ENCODE results near the gene ZNF260.
A peak's percentile ranks its signal among the peaks of the same experiment; 100 is the strongest.

Gene ZNF260

DNA sequence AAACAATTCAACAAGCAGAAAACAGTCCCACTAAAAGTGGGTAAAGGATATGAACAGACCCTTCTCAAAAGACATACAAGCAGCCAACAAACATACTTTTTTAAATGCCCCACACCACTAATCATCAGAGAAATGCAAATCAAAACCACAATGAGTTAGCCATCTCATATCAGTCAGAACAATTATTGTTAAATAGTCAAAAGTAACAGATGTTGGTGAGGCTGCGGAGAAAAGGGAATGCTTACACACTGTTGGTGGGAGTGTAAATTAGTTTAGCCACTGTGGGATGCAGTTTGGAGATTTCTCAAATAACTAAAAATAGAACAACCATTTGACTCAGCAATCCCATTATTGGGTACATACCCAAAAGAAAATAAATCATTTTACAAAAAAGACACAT lies 36.3 kb upstream of the ZNF260 start:
- no peak for TF ChIP-seq ZFX (IDR thresholded peaks at IDR 0.05; ENCODE audit: borderline replicate concordance)
- TF ChIP-seq CTCF (IDR thresholded peaks at IDR 0.05), result no peak
- no peak overlapping the region for H3K27ac ChIP-seq

GRCh38 chr19:36547001-36547732 lies 19.1 kb upstream of the ZNF260 start:
- TF ChIP-seq CTCF (IDR thresholded peaks at IDR 0.05) (no peak), ZFX (IDR thresholded peaks at IDR 0.05; ENCODE audit: borderline replicate concordance) (no peak)
- H3K27ac ChIP-seq, result no peak overlapping the region

GRCh38 chr19:36528921-36529518 lies 949 bp upstream of the ZNF260 start:
- peak overlapping the region; percentile 92 for H3K27ac ChIP-seq
- TF ChIP-seq ZFX (IDR thresholded peaks at IDR 0.05; ENCODE audit: borderline replicate concordance) (no peak), CTCF (IDR thresholded peaks at IDR 0.05) (no peak)

- peak overlapping the region; percentile 92 for H3K27ac ChIP-seq
- no peak for TF ChIP-seq CTCF (IDR thresholded peaks at IDR 0.05)
- no peak for TF ChIP-seq ZFX (IDR thresholded peaks at IDR 0.05; ENCODE audit: borderline replicate concordance)
Measured at GRCh38 chr19:36527873-36528193, 238 bp downstream of the ZNF260 start.

DNA sequence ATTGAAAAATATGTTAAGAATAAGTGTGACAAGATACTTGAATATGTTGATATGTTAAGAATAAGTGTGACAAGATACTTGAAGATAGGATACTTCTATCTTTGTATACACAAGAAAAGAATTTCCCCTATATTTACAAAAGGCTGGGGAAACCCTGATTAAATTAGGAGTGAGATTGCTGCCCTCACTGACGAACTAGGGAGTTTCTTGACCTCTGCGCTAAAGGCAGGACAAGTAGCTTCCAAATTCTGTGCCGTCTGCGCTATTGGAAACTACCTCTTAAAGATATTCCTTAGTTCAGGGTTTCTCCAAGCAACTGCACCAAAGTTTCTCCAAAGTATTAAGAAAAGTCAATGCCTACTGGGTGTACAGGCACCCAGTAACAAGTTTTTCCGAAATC lies 730 bp downstream of the ZNF260 start:
- peak overlapping the region; percentile 92 for H3K27ac ChIP-seq
- TF ChIP-seq CTCF (IDR thresholded peaks at IDR 0.05), result no peak
- no peak for TF ChIP-seq ZFX (IDR thresholded peaks at IDR 0.05; ENCODE audit: borderline replicate concordance)

- no peak for TF ChIP-seq ZFX (IDR thresholded peaks at IDR 0.05; ENCODE audit: borderline replicate concordance)
- H3K27ac ChIP-seq, result no peak overlapping the region
Measured at GRCh38 chr19:36526581-36526980, 1.5 kb downstream of the ZNF260 start.

DNA sequence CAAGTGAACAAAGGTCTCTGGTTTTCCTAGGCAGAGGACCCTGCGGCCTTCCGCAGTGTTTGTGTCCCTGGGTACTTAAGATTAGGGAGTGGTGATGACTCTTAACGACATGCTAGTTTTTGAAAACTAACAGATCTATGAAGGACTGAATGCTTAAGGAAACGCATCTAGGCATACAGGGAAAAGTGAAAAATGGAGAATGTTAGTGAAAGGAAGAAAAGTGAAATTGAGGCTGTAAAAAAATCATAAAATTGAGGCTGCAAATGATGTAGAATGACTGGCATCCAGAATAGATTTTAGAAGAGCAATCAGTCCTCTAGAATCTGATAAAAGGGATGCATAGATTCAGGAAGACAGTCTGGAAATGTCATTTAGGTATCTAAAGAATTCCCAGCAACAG lies 3.5 kb downstream of the ZNF260 start:
- H3K27ac ChIP-seq, result no peak overlapping the region
- TF ChIP-seq ZFX (IDR thresholded peaks at IDR 0.05; ENCODE audit: borderline replicate concordance) (no peak), CTCF (IDR thresholded peaks at IDR 0.05) (no peak)

Measured in 22Rv1 (cell line).